ENCODE data around the gene C10orf90. TPM values are rescaled to one million over a fixed set of nuclear protein-coding genes. Genes with fewer than 3 reads are reported as not detected.

C10orf90 gene
- total RNA-seq, 1 donor from 2014 or later = not detected

DNA sequence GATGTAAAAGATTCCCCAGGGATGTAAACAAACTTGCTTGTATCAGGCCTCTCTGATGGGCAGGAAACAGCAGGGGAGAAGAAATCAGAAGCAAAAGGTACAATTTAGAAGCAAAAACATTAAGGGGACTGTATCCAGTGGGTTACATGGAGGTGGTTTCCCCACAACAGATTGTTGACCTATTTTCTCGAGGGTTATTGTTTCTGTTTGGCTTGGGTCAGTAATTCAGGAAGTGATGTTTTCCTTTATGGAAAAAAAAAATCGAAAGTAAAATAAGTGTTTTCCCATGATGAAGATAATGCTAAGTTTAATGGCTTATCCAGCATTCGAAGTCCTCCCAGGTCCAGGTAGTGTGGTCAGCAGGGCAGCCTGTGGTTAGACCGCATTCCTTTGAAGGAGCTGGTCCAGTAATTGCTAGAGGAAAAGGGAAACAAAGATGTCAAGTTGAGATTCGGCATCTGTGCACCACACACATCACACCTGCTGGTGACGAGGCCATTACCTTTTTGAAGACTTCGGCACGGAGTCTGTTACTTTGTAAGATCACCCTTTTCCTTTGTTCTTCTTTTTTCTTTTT, 244.9 kb downstream of the C10orf90 start:
- no peaks in the 10 kb centered on the region for H3K9me3 Mint-ChIP-seq (ENCODE audit: unreplicated experiment)

DNA sequence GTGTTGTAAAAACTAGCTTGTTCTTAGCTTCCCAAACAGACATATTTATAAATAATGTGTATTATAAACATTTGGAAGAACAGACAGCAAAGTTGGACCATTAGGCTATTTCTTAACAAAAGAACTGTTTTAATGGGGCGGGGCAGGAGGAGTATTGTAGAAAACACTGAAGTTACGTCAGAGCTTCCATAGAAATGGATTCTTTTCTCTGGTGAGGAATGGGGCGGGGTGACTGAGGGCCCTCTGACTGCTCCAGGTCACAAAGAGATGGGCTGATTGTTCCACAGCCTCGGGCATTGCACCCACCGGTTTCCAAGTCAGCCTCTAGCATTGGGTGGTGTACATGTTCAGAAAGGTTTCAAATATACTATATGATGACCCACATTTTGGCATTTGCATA, 245.5 kb downstream of the C10orf90 start:
- peaks cover 2% of the 10 kb centered on the region for H3K4me1 Mint-ChIP-seq (ENCODE audit: low read depth, unreplicated experiment)
- no peak overlapping the region for H3K4me3 Mint-ChIP-seq (ENCODE audit: unreplicated experiment)
- no peaks in the 10 kb centered on the region for H3K27me3 Mint-ChIP-seq (ENCODE audit: unreplicated experiment)
- no peak for DNase-seq
- H3K9me3 Mint-ChIP-seq (ENCODE audit: unreplicated experiment) = no peaks in the 10 kb centered on the region
- H3K27ac Mint-ChIP-seq (ENCODE audit: unreplicated experiment) = no peak overlapping the region
- H3K36me3 Mint-ChIP-seq (ENCODE audit: unreplicated experiment) = no peaks in the 10 kb centered on the region
- TF ChIP-seq, protein P1, sequence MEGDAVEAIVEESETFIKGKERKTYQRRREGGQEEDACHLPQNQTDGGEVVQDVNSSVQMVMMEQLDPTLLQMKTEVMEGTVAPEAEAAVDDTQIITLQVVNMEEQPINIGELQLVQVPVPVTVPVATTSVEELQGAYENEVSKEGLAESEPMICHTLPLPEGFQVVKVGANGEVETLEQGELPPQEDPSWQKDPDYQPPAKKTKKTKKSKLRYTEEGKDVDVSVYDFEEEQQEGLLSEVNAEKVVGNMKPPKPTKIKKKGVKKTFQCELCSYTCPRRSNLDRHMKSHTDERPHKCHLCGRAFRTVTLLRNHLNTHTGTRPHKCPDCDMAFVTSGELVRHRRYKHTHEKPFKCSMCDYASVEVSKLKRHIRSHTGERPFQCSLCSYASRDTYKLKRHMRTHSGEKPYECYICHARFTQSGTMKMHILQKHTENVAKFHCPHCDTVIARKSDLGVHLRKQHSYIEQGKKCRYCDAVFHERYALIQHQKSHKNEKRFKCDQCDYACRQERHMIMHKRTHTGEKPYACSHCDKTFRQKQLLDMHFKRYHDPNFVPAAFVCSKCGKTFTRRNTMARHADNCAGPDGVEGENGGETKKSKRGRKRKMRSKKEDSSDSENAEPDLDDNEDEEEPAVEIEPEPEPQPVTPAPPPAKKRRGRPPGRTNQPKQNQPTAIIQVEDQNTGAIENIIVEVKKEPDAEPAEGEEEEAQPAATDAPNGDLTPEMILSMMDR (IDR thresholded peaks at IDR 0.05; ENCODE audit: partially characterized antibody, unreplicated experiment) = no peak

More for the DNA sequence above, 244.9 kb downstream of the C10orf90 start:
- Mint-ChIP-seq H3K36me3 (ENCODE audit: unreplicated experiment) (no peaks in the 10 kb centered on the region), H3K27me3 (ENCODE audit: unreplicated experiment) (no peaks in the 10 kb centered on the region), H3K4me3 (ENCODE audit: unreplicated experiment) (no peak overlapping the region), H3K4me1 (ENCODE audit: low read depth, unreplicated experiment) (peaks cover 2% of the 10 kb centered on the region), H3K27ac (ENCODE audit: unreplicated experiment) (no peak overlapping the region)
- DNase-seq = no peak
- TF ChIP-seq, protein P1 (IDR thresholded peaks at IDR 0.05; ENCODE audit: partially characterized antibody, unreplicated experiment) = no peak

DNA sequence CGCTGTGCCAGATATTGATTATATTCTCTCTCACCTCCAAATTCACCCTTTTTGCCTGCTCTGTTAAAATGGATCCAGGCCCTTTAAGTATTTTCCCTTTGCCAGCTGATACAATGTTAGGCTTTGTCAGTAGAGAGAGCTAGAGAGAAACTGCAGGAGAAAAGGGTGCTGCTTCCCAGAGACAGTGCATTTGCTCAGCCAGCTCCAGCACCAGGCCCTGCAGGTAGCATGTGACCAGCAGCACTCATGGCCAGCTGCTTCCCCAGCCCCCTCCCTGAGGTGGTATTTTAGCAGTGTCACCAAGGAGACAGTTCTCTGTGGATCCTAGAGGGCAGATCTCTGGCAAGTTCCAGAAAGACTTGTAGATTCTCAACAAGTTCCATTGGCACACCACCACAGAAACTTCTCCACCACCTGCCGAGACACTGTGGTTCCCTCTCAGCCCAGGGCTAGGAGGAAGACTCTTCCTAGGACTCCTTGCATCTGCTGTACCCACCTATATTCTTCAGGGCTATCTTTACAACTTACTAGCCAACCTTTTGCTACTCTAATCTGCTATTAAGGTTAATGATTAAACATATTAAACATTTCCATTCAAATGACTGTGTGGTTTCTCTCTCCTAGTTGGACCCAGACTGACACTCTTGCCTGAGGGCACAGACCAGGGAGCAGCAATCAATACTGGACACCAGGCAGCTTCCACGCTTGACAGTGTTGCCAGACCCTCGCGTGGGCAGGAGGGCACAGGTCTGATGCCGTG, 246.6 kb downstream of the C10orf90 start:
- Mint-ChIP-seq H3K27me3 (ENCODE audit: unreplicated experiment) (no peaks in the 10 kb centered on the region), H3K4me3 (ENCODE audit: unreplicated experiment) (no peak overlapping the region), H3K9me3 (ENCODE audit: unreplicated experiment) (no peaks in the 10 kb centered on the region), H3K36me3 (ENCODE audit: unreplicated experiment) (no peaks in the 10 kb centered on the region), H3K4me1 (ENCODE audit: low read depth, unreplicated experiment) (peaks cover 2% of the 10 kb centered on the region), H3K27ac (ENCODE audit: unreplicated experiment) (no peak overlapping the region)
- DNase-seq = no peak
- TF ChIP-seq, protein P1 (IDR thresholded peaks at IDR 0.05; ENCODE audit: partially characterized antibody, unreplicated experiment) = no peak

DNA sequence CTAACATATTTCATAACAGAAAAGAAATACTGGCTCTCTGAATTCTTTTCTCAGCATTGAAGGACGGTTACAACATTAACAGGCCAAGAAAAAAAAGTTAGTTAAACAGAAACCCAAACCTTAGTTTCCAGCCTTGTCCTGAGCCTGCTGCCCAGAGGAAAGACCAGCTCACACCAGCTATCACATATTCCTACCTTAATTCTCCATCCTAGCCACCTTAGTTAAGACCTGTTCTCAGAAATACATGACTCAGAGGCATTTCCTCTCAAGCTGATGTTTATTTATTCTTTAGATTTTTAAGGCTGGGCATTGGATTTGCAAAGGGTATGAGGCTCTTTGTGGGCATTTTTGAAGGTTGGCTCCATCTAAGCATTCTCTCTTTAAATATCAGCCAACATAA, 247.9 kb downstream of the C10orf90 start:
- Mint-ChIP-seq H3K9me3 (ENCODE audit: unreplicated experiment) (no peaks in the 10 kb centered on the region), H3K36me3 (ENCODE audit: unreplicated experiment) (no peaks in the 10 kb centered on the region), H3K4me3 (ENCODE audit: unreplicated experiment) (no peak overlapping the region), H3K27me3 (ENCODE audit: unreplicated experiment) (no peaks in the 10 kb centered on the region), H3K27ac (ENCODE audit: unreplicated experiment) (no peak overlapping the region), H3K4me1 (ENCODE audit: low read depth, unreplicated experiment) (peaks cover 2% of the 10 kb centered on the region)
- TF ChIP-seq, protein P1 (IDR thresholded peaks at IDR 0.05; ENCODE audit: partially characterized antibody, unreplicated experiment) = no peak
- no peak for DNase-seq

DNA sequence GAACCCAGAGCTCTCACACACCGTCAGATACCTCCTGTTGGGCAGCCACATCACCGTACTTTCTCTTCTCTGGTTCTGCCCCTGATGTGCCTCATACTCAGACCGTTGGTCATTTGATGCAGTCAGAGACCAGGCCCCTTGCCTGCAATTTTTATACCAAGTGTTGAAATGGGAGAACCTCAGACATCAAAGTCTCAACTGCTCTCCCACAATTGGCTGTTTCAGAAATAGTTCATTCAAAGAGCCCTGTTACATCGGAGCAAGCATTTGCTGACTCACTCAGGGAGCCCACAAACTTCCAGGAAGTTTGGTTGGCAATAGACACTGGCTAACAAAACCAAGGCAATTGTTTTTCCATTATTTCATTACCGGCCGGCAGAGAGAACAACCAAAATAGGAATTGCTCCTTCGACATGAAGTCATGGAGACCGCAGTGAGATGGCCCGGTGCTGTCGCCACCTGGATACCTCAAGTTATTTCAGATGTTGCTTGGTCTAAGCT, 248.7 kb downstream of the C10orf90 start:
- TF ChIP-seq, protein P1 (IDR thresholded peaks at IDR 0.05; ENCODE audit: partially characterized antibody, unreplicated experiment) = no peak
- Mint-ChIP-seq H3K36me3 (ENCODE audit: unreplicated experiment) (no peaks in the 10 kb centered on the region), H3K4me3 (ENCODE audit: unreplicated experiment) (no peak overlapping the region)

More for the DNA sequence above, 248.7 kb downstream of the C10orf90 start:
- Mint-ChIP-seq H3K4me1 (ENCODE audit: low read depth, unreplicated experiment) (peaks cover 2% of the 10 kb centered on the region), H3K27me3 (ENCODE audit: unreplicated experiment) (no peaks in the 10 kb centered on the region), H3K27ac (ENCODE audit: unreplicated experiment) (no peak overlapping the region), H3K9me3 (ENCODE audit: unreplicated experiment) (no peaks in the 10 kb centered on the region)
- no peak for DNase-seq

All from glutamatergic neuron (in vitro differentiated cells).